ENCODE results near the gene ZSWIM9. TPM values are rescaled to one million over a fixed set of nuclear protein-coding genes. Genes with fewer than 3 reads are reported as not detected.

Gene ZSWIM9
- total and polyA plus RNA-seq, 2 donors (not counting 3 experiments of a cell fraction or from before 2014, with no cell fraction given), result 1.0 to 8.6 TPM

DNA sequence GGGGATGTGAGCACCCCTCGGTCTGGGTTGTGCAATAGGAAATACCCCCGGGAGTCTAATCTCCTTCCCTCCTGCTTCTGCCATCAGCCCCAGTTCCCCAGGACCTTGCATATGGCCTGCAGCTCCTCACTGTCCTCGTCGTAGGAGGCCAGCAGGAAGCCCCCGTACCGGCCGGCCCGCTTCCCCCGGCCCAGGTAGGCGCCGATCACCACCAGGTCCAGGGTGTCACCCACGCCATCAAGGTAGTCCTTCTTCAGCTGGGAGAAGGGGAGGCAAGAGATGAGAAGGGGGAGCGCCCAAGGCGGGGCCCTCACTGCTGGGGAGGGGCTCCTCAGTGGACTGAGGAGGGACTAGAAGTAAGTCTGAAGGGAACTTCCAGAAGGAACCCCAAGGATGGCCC, 49.4 kb upstream of the ZSWIM9 start:
- H3K4me3 ChIP-seq (replicated peaks in 1 of 3; ENCODE audit: insufficient read depth in 1 of 3, low read depth in 1 of 3, low read length in 3 of 3), result no peak overlapping the region
- ChIA-PET POLR2A (no interaction called here), CTCF (interaction anchor here (2.8 to 2.9 kb wide), 2 partner anchors 13 to 32 kb away, joined by 7 to 15 read pairs; no protein-coding TSS in a partner anchor)
- peaks cover 47% of the 10 kb centered on the region for H3K4me1 ChIP-seq (ENCODE audit: control insufficient read depth, extremely low read depth, insufficient read depth, low read length)
- BruUV-seq (replicated peaks), result no TSS peak
- no peak for TF ChIP-seq GATA2 (IDR thresholded peaks at IDR 0.05; ENCODE audit: insufficient read depth, insufficient read length, low read depth, low read length)
- no peak for TF ChIP-seq EZH2 (IDR thresholded peaks at IDR 0.05; ENCODE audit: borderline replicate concordance, low read depth, low read length, severe bottlenecking)
- H3K79me2 ChIP-seq (ENCODE audit: control insufficient read depth, insufficient read depth, low read length), result no peaks in the 10 kb centered on the region
- H2AFZ ChIP-seq (ENCODE audit: low read depth, low read length), result no peak overlapping the region
- H3K9me3 ChIP-seq (replicated peaks; ENCODE audit: control insufficient read depth, insufficient read depth, low read length), result no peaks in the 10 kb centered on the region
- H3K9ac ChIP-seq (replicated peaks; ENCODE audit: extremely low read depth, insufficient read depth, low read length), result peak overlapping the region; percentile 12
- DNase-seq (ENCODE audit: low read depth, low spot score) (no peak), FAIRE-seq (no peak)
- no peak overlapping the region for H3K4me2 ChIP-seq (ENCODE audit: insufficient read depth, low read length)
- no peaks in the 10 kb centered on the region for H3K27me3 ChIP-seq (ENCODE audit: control insufficient read depth in 2 of 2, insufficient read depth in 2 of 2, low read length in 2 of 2)
- peaks cover 0 to 4% of the 10 kb centered on the region in 2 experiments for H3K36me3 ChIP-seq (ENCODE audit: control insufficient read depth in 2 of 2, extremely low read depth in 1 of 2, insufficient read depth in 2 of 2, low read length in 2 of 2)
- dilution Hi-C loops (cut with MboI; ENCODE audit: extremely low pct_ligation_motif_present, low sequenced_read_pairs), result no loop called here
- no peaks in the 10 kb centered on the region for H3K9me1 ChIP-seq (replicated peaks; ENCODE audit: control insufficient read depth, extremely low read depth, insufficient read depth, low read length)
- peak overlapping the region; percentile 96 for H3K27ac ChIP-seq (ENCODE audit: insufficient read depth, low read depth, low read length)
- intact Hi-C loops (cut with micrococcal nuclease), result no loop called here
- no peaks in the 10 kb centered on the region for H4K20me1 ChIP-seq (replicated peaks; ENCODE audit: control insufficient read depth, extremely low read depth, insufficient read depth, low read length)

DNA sequence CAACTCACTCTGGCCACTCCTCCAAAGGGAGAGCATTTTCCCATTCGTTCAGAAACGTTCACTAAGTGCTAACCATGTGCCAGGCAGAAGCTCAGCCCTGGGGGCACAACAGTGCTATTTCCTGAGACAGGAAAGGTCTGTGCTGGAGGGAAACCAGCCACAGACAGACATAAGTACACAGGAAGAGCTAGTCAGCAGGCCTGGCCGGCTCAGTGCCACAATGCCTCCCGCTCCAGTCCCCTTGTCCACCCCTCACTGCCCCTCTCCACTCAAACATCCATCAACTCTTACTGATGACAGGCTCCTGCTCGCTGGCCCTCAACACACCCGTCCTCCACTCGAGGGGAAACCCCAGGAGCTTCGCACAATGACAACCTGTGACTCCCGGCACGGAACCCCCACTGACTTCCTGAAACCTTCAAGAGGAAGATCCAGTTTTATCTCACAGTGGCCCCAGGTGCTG, 48.5 kb upstream of the ZSWIM9 start:
- no TSS peak for BruUV-seq (replicated peaks)
- no peak overlapping the region for H2AFZ ChIP-seq (ENCODE audit: low read depth, low read length)
- dilution Hi-C loops (cut with MboI; ENCODE audit: extremely low pct_ligation_motif_present, low sequenced_read_pairs) (no loop called here), intact Hi-C loops (cut with micrococcal nuclease) (loop anchor here (1.0 to 2.0 kb wide), 2 partner anchors 12 to 127 kb away; partner anchors contain the start of gene PLA2G4C)
- TF ChIP-seq, protein P1, sequence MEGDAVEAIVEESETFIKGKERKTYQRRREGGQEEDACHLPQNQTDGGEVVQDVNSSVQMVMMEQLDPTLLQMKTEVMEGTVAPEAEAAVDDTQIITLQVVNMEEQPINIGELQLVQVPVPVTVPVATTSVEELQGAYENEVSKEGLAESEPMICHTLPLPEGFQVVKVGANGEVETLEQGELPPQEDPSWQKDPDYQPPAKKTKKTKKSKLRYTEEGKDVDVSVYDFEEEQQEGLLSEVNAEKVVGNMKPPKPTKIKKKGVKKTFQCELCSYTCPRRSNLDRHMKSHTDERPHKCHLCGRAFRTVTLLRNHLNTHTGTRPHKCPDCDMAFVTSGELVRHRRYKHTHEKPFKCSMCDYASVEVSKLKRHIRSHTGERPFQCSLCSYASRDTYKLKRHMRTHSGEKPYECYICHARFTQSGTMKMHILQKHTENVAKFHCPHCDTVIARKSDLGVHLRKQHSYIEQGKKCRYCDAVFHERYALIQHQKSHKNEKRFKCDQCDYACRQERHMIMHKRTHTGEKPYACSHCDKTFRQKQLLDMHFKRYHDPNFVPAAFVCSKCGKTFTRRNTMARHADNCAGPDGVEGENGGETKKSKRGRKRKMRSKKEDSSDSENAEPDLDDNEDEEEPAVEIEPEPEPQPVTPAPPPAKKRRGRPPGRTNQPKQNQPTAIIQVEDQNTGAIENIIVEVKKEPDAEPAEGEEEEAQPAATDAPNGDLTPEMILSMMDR (IDR thresholded peaks at IDR 0.05; ENCODE audit: extremely low read depth in 1 of 2, insufficient read depth in 1 of 2, low read depth in 1 of 2, low read length in 2 of 2), result no peak
- peak; percentile 13 for TF ChIP-seq GATA2 (IDR thresholded peaks at IDR 0.05; ENCODE audit: insufficient read depth, insufficient read length, low read depth, low read length)
- TF ChIP-seq, protein P2, sequence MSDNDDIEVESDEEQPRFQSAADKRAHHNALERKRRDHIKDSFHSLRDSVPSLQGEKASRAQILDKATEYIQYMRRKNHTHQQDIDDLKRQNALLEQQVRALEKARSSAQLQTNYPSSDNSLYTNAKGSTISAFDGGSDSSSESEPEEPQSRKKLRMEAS (IDR thresholded peaks at IDR 0.05; ENCODE audit: insufficient read depth, insufficient read length), result peak; percentile 89
- TF ChIP-seq MYC (IDR thresholded peaks at IDR 0.05; ENCODE audit: low read depth, low read length), result peak; percentile 93
- no peak for TF ChIP-seq EZH2 (IDR thresholded peaks at IDR 0.05; ENCODE audit: borderline replicate concordance, low read depth, low read length, severe bottlenecking)
- peak; percentile 70 for TF ChIP-seq FOS (IDR thresholded peaks at IDR 0.05; ENCODE audit: borderline replicate concordance, insufficient read depth, low read length)
- peak; percentile 97 for TF ChIP-seq POLR2AphosphoS5 (IDR thresholded peaks at IDR 0.05; ENCODE audit: insufficient read depth, low read depth, low read length)
- peak; percentile 74 for TF ChIP-seq POLR2A (IDR thresholded peaks at IDR 0.05; ENCODE audit: low read depth, low read length)
- TF ChIP-seq JUN (IDR thresholded peaks at IDR 0.05; ENCODE audit: borderline replicate concordance, insufficient read depth, insufficient read length, low read depth), result peak; percentile 68
- no peaks in the 10 kb centered on the region for H3K9me3 ChIP-seq (replicated peaks; ENCODE audit: control insufficient read depth, insufficient read depth, low read length)
- H3K9me1 ChIP-seq (replicated peaks; ENCODE audit: control insufficient read depth, extremely low read depth, insufficient read depth, low read length), result no peaks in the 10 kb centered on the region
- peak overlapping the region; percentile 75 for H3K9ac ChIP-seq (replicated peaks; ENCODE audit: extremely low read depth, insufficient read depth, low read length)
- H3K79me2 ChIP-seq (ENCODE audit: control insufficient read depth, insufficient read depth, low read length), result no peaks in the 10 kb centered on the region
- DNase-seq (ENCODE audit: low read depth, low spot score) (peak; percentile 99), FAIRE-seq (peak; percentile 98)
- H3K27ac ChIP-seq (ENCODE audit: insufficient read depth, low read depth, low read length), result peak overlapping the region; percentile 96
- ChIA-PET POLR2A (interaction anchor here (0.6 to 1.6 kb wide), 6 partner anchors 8 to 156 kb away, joined by 3 to 17 read pairs (median 4); partner anchors contain the start of gene PLA2G4C), CTCF (interaction anchor here (1.3 to 5.9 kb wide), 3 partner anchors 12 to 31 kb away, joined by 4 to 112 read pairs (median 76); partner anchors contain the start of gene PLA2G4C)
- peaks cover 51% of the 10 kb centered on the region for H3K4me1 ChIP-seq (ENCODE audit: control insufficient read depth, extremely low read depth, insufficient read depth, low read length)
- no peaks in the 10 kb centered on the region for H4K20me1 ChIP-seq (replicated peaks; ENCODE audit: control insufficient read depth, extremely low read depth, insufficient read depth, low read length)
- no peak overlapping the region for H3K4me2 ChIP-seq (ENCODE audit: insufficient read depth, low read length)
- H3K36me3 ChIP-seq (ENCODE audit: control insufficient read depth in 2 of 2, extremely low read depth in 1 of 2, insufficient read depth in 2 of 2, low read length in 2 of 2), result peaks cover 1 to 5% of the 10 kb centered on the region in 2 experiments
- no peak overlapping the region for H3K4me3 ChIP-seq (replicated peaks in 1 of 3; ENCODE audit: insufficient read depth in 1 of 3, low read depth in 1 of 3, low read length in 3 of 3)
- H3K27me3 ChIP-seq (ENCODE audit: control insufficient read depth in 2 of 2, insufficient read depth in 2 of 2, low read length in 2 of 2), result no peaks in the 10 kb centered on the region

Measured in endothelial cell of umbilical vein (primary cell).